GM12801 (cell line): ENCODE data around the gene ZSCAN10.
A peak's percentile ranks its signal among the peaks of the same experiment; 100 is the strongest.

Experiments used
- TF ChIP-seq, protein P1 (sequence below): IDR thresholded peaks from one replicate; pipeline ENCODE4 v1.5.1; 2011; ENCODE audit warnings: control low read depth; ENCODE audit not compliant: insufficient read length; ENCODE audit errors: extremely low read depth

The ZSCAN10 gene

DNA sequence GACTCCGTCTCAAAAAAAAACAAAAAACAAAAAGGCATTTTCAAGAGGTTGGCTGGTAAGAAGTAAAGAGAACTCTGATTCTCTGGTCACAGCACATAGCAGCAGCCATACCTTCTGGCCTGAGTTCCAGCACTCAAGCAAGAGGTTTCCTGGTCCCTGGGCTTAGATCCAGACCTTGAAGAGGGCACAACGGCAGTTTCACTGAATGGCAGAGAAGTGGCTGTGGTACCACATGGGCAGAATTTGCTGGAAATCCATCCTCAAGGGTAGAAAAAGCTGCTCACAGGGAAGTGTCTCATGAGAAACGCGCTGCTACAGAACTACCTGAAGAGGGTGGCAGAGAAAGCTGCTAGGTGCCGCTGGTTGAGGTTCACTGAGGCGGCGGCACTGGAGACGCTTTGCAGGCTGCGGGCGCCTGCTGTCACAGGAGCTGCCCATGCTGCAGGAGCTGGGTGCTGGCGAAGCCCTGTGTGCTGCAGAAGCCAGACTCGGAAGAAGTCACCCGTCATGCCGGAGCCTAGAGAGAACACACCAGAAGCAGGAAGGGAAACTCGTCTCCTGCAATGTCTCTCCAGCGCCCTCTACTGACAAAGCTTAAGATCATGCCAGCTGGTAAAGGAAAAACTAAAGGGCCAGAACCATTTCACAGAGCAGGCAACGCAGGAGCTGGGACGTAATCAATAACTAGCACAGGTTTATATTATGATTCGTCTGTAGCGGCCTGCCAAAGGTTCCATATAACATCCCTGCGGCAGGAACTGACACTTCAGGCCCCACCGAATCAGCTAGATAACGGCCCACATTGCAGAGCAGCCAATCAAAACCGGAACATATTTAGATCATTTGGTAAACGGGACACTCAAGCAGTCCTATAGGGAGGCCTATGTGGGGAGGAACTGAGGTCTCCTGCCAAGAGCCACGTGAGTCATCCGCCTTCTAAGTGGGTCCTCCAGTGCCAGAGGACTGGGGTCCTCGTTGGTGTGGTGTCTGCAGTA is 30.3 kb upstream of the ZSCAN10 start:
- TF ChIP-seq, protein P1, sequence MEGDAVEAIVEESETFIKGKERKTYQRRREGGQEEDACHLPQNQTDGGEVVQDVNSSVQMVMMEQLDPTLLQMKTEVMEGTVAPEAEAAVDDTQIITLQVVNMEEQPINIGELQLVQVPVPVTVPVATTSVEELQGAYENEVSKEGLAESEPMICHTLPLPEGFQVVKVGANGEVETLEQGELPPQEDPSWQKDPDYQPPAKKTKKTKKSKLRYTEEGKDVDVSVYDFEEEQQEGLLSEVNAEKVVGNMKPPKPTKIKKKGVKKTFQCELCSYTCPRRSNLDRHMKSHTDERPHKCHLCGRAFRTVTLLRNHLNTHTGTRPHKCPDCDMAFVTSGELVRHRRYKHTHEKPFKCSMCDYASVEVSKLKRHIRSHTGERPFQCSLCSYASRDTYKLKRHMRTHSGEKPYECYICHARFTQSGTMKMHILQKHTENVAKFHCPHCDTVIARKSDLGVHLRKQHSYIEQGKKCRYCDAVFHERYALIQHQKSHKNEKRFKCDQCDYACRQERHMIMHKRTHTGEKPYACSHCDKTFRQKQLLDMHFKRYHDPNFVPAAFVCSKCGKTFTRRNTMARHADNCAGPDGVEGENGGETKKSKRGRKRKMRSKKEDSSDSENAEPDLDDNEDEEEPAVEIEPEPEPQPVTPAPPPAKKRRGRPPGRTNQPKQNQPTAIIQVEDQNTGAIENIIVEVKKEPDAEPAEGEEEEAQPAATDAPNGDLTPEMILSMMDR, result peak; percentile 95

DNA sequence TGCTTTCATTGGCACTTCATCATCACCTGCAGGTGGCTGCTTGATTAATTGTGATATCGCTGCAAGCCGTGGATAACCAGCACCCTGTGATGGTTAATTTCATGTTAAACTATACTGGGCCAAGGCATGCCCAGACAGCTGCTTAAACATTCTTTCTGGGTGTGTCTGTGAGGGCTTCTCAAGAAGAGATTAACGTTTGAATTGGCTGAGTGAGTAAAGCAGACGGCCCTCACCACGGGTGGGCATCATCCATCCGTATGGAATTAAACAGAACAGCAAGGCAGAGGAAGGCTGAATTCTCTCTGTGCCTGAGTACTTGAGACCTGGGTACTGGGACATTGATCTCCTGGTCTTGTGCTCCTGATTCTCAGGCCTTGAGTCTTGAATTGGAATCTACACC is 28.7 kb upstream of the ZSCAN10 start:
- TF ChIP-seq, protein P1, result no peak

DNA sequence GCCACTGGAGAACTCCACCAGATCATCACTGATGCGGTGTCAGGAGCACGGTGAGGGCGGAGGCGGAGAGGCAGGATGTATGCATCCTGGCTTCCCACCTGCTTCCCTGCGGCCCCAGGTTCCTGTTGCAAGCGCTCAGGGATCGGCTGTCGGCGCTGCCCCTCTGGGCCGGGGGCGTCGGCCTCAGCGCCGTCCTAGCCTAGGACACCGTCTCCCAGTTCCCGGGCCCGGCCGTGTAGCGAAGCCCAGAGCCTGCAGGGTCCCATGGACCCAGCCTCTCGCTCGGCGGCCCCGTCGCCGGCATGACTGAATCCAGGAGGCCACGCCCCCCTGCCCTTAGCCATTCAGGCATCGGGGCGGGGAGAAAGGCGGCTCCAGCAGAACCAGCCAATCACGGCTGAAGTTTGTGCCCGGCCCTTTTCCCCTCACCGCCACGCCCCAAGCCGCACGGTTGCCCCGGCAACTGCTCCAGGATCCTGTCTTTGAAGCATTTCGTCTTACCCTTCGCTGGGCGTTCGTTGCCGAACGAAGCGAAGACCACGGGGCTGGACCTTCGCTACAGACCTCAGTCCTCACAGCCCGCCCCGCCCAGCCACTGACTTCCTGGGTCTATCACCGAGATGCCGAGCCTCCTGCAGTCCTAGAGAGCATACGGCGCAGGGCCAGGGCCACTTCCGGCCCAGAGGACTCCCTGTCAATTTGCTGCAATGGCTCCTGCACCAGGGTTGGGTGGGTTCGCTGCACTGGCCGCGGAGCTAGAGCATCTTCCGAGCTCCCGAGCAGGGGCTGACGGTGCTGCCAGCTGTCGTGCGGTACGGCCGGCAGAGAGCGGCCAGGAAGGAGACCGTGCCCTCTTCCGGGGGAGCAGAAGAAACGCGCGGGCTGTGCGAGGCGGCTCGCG is 25.1 kb upstream of the ZSCAN10 start:
- TF ChIP-seq, protein P1, result no peak

DNA sequence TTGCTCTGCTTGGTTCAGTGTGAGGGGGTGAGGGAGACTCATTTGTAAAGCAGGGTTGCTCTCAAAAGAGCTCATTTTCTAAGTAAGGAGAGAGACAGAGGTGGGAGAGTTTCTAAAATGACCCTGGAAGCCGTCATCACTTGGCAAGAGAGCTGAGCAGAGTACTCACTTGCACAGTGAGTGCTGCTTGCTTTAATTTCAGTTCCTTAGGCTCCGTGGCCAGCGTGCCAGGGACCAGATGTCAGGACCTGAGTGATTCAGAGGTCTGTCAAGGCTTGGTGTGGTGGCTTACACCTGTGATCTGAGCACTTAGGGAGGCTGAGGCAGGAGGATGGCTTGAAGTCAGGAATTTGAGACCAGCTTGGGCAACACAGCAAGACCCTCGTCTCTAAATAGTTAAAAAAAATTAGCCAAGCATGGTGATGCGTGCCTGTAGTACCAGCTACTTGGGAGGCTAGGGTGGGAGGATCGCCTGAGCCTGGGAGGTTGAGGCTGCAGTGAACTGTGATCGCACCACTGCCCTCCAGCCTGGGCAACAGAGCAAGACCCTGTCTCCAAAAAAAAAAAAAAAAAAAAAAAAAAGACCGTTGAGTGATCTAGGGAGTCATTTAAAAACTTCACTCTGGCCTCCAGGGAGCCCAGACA is 24.0 kb upstream of the ZSCAN10 start:
- TF ChIP-seq, protein P1, result no peak

DNA sequence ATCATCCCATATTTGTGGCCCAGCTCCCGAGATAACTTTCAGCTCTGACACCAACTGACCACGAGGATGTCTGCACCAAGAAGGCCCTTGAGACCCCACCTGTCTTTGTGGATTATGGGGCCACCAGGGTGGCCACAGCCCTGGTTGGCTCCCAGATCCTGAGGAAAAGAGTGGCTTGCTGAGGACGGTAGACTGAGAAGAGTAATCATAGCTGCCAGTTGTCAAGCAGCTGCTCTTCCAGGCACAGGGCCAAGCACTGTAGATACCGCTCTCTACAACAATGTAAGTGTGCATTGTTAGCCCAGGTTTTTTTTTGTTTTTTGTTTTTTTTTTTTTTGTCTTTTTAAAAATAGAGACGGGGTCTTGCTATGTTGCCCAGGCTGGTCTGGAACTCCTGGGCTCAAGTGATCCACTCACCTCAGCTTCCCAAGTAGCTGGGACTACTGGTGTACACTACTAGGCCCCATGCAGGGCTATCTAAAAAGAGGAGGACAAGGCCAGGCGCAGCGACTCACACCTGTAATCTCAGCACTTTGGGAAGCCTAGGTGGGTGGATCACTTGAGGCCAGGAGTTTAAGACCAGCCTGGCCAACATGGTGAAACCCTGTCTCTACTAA is 22.9 kb upstream of the ZSCAN10 start:
- TF ChIP-seq, protein P1, result no peak

DNA sequence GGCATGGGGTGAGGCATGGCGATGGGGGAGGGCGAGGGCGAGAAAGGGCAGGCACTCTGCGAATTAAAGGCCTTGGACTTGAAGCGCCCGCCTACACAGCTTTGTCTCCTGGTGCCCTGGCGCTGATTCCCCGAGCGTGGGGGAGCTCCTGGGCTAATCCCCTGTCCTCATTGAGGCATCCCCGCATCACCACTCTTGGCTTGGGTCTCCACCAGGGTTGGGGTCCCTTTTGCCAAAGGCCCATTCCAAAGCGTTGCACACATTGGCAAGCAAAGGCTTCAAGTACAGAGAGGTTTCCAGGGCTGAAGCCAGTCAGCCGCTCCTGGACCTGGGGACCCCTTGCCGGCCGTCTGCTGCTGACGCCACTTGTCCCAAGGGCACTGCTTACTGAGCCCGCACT is 21.3 kb upstream of the ZSCAN10 start:
- TF ChIP-seq, protein P1, result no peak
